OCI-LY7 (cell line): ENCODE data around the gene ATP9A. TPM values are rescaled to one million over a fixed set of nuclear protein-coding genes. Genes with fewer than 3 reads are reported as not detected.
A peak's percentile ranks its signal among the peaks of the same experiment; 100 is the strongest.

Experiments
- BruUV-seq: library from RNA; stranded (reverse); fragments of 400-500 nt; replicated peaks from 2 replicates; lab custom pipeline; 2021; lab: Mats Ljungman, UMichigan
- CTCF ChIA-PET: fragments of 300-600 bp; sonication (Branson Sonifier 250); formaldehyde crosslinking; loops from one replicate; lab custom pipeline; 2022; ENCODE audit warnings: antibody characterized with exemption; ENCODE audit not compliant: unreplicated experiment; lab: Charles Lee
- POLR2A ChIA-PET: fragments of 300-600 bp; sonication (Branson Sonifier 250); formaldehyde crosslinking; loops from one replicate; lab custom pipeline; 2022; ENCODE audit warnings: antibody characterized with exemption; lab: Charles Lee
- DNase-seq: peaks from one replicate; pipeline ENCODE4 v3.0.0-alpha.2; 2015; ENCODE audit warnings: low spot score
- H2AFZ ChIP-seq: fragments of 200-600 bp; sonication (generic), shearing (Covaris generic); 2 replicates; pipeline ENCODE4 v1.6.1; 2014; ENCODE audit warnings: mild to moderate bottlenecking, antibody characterized with exemption, low read length, moderate library complexity
- H3K27ac ChIP-seq: fragments of 200-600 bp; sonication (generic); 2 replicates; pipeline ENCODE4 v1.5.1; 2014; ENCODE audit warnings: mixed run types, low read depth, mild to moderate bottlenecking, moderate library complexity, low read length, inconsistent platforms; ENCODE audit not compliant: poor library complexity, severe bottlenecking
- H3K36me3 ChIP-seq: fragments of 200-600 bp; sonication (generic); 2 replicates; pipeline ENCODE4 v1.6.1; 2014; ENCODE audit warnings: mild to moderate bottlenecking, antibody characterized with exemption, low read length, moderate library complexity, mixed read lengths; ENCODE audit not compliant: insufficient read depth
- H3K4me1 ChIP-seq: fragments of 200-600 bp; sonication (generic); 2 replicates; pipeline ENCODE4 v1.5.1; 2014; ENCODE audit warnings: mild to moderate bottlenecking, low read length; ENCODE audit not compliant: insufficient read depth, poor library complexity, severe bottlenecking
- H3K4me2 ChIP-seq: fragments of 200-600 bp; sonication (generic); 2 replicates; pipeline ENCODE4 v1.6.1; 2014; ENCODE audit warnings: mild to moderate bottlenecking, low read length
- H3K4me3 ChIP-seq: fragments of 200-600 bp; sonication (generic); 2 replicates; pipeline ENCODE4 v1.5.1; 2014; ENCODE audit warnings: mild to moderate bottlenecking, low read depth, low read length; ENCODE audit not compliant: poor library complexity, severe bottlenecking
- H3K79me2 ChIP-seq: fragments of 200-600 bp; sonication (generic); 2 replicates; pipeline ENCODE4 v1.6.1; 2016; ENCODE audit warnings: low read depth, mild to moderate bottlenecking, low read length, moderate library complexity, mixed read lengths; ENCODE audit not compliant: insufficient read depth
- H3K9me2 ChIP-seq: fragments of 200-600 bp; sonication (generic); 2 replicates; pipeline ENCODE4 v1.6.1; 2016; ENCODE audit warnings: mild to moderate bottlenecking, low read length, mixed read lengths; ENCODE audit not compliant: insufficient read depth
- H3K9me3 ChIP-seq: fragments of 200-600 bp; sonication (generic); 2 replicates; pipeline ENCODE4 v1.6.1; 2014; ENCODE audit warnings: mild to moderate bottlenecking, mixed run types, low read length, mixed read lengths
- H4K20me1 ChIP-seq: fragments of 200-600 bp; sonication (generic); 2 replicates; pipeline ENCODE4 v1.6.1; 2014; ENCODE audit warnings: mild to moderate bottlenecking, antibody characterized with exemption, low read length, moderate library complexity, mixed read lengths; ENCODE audit not compliant: insufficient read depth
- CTCF ChIP-seq: fragments of 200-600 bp; sonication (generic); conservative IDR thresholded peaks from 2 replicates; pipeline ENCODE4 v1.5.1; 2014; ENCODE audit warnings: mild to moderate bottlenecking, antibody characterized with exemption, low read length, moderate library complexity, mixed read lengths
- EZH2phosphoT487 ChIP-seq: fragments of 200-600 bp; sonication (generic); IDR thresholded peaks from 2 replicates; pipeline ENCODE4 v1.6.1; 2018; ENCODE audit warnings: low read depth, borderline replicate concordance, mild to moderate bottlenecking, mixed run types, antibody characterized with exemption, low read length, moderate library complexity, mixed read lengths
- intact Hi-C: fragments of 100-400 bp; cut with micrococcal nuclease; formaldehyde crosslinking; loops from one replicate; pipeline ENCODE4 v1.10.0; 2022; ENCODE audit not compliant: unreplicated experiment
- total RNA-seq, 2 experiments: library from RNA; depleted of rRNA in 1 of 2; stranded (reverse); fragments of >200 nt in 1 of 2; shearing (Covaris generic) in 1 of 2; gene quantifications; 2 replicates each; pipeline ENCODE4 v1.2.3, GENCODE V29; 2014 to 2022

ATP9A gene
- total RNA-seq, 2 experiments from 2014 or later: 0.67 to 0.85 TPM

DNA sequence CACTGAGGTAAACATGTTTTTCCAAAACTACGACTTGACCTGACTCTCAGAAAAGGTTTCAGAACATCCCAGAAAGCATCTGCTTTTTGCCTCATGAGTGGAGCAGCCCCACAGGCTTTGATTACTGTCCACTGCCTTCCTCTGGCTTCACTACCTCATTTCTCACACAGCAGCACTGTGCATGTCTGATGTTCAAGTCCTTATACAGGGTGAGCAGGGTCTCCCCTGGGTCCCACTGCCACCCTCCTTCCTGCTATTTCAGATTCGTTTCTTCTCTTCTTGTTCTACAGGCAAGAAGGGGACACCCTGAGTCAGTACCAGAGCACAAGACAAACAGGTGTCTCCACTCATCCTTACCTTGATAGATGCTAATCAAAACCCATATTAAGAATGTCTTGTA, 161.0 kb downstream of the ATP9A start:
- intact Hi-C loops: no loop called here
- Histone ChIP-seq H3K9me3 (no peaks in the 10 kb centered on the region), H4K20me1 (no peaks in the 10 kb centered on the region), H3K4me3 (no peak overlapping the region), H3K27ac (no peak overlapping the region), H3K4me2 (no peak overlapping the region), H3K79me2 (no peaks in the 10 kb centered on the region), H3K36me3 (no peaks in the 10 kb centered on the region), H3K9me2 (no peaks in the 10 kb centered on the region), H2AFZ (no peak overlapping the region), H3K4me1 (no peaks in the 10 kb centered on the region)
- CTCF ChIA-PET: no interaction called here
- POLR2A ChIA-PET: no interaction called here
- TF ChIP-seq EZH2phosphoT487: no peak
- no peak for TF ChIP-seq CTCF
- no TSS peak for BruUV-seq
- peak; percentile 33 for DNase-seq

- Histone ChIP-seq H3K4me1 (no peaks in the 10 kb centered on the region), H3K9me3 (no peaks in the 10 kb centered on the region), H3K27ac (no peak overlapping the region), H3K36me3 (no peaks in the 10 kb centered on the region), H4K20me1 (no peaks in the 10 kb centered on the region), H2AFZ (no peak overlapping the region), H3K4me2 (no peak overlapping the region), H3K9me2 (no peaks in the 10 kb centered on the region), H3K4me3 (no peak overlapping the region), H3K79me2 (no peaks in the 10 kb centered on the region)
- POLR2A ChIA-PET: no interaction called here
- CTCF ChIA-PET: no interaction called here
- no peak for DNase-seq
- intact Hi-C loops: no loop called here
- no peak for TF ChIP-seq CTCF
- TF ChIP-seq EZH2phosphoT487: no peak
- BruUV-seq: no TSS peak
Observed at GRCh38 chr20:51604851-51605250, 163.3 kb downstream of the ATP9A start.

DNA sequence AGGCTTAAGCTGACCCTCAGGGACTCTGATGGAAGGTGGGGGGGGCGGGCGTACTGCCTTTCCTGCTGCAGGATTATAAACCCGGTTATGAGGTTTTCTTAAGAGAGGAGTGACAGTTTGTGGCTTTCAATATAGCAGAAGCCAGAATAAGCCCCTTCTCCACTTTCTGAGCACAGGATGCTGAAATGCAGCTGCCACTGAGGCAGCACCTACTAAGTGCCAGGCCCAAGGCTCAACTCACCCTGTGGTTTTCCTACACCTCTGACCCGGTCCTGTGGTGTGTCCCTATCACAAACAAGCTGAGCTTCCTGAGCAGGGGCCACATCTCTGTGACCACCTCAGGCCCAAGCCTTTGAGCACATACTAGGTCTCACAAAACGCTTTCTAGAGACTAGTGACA, 166.1 kb downstream of the ATP9A start:
- ChIA-PET POLR2A (no interaction called here), CTCF (interaction anchor here (0.6 kb wide), 1 partner anchor 809 kb away, joined by 3 read pairs; no protein-coding TSS in a partner anchor)
- intact Hi-C loops: no loop called here
- Histone ChIP-seq H3K9me2 (no peaks in the 10 kb centered on the region), H3K36me3 (no peaks in the 10 kb centered on the region), H3K9me3 (no peaks in the 10 kb centered on the region), H3K4me1 (peaks cover 12% of the 10 kb centered on the region), H3K79me2 (no peaks in the 10 kb centered on the region), H2AFZ (no peak overlapping the region), H4K20me1 (no peaks in the 10 kb centered on the region), H3K27ac (no peak overlapping the region), H3K4me3 (no peak overlapping the region), H3K4me2 (no peak overlapping the region)
- TF ChIP-seq EZH2phosphoT487 (no peak), CTCF (no peak)
- no TSS peak for BruUV-seq
- DNase-seq: no peak
